ENCODE measurements around the gene REEP6.

Gene REEP6

DNA sequence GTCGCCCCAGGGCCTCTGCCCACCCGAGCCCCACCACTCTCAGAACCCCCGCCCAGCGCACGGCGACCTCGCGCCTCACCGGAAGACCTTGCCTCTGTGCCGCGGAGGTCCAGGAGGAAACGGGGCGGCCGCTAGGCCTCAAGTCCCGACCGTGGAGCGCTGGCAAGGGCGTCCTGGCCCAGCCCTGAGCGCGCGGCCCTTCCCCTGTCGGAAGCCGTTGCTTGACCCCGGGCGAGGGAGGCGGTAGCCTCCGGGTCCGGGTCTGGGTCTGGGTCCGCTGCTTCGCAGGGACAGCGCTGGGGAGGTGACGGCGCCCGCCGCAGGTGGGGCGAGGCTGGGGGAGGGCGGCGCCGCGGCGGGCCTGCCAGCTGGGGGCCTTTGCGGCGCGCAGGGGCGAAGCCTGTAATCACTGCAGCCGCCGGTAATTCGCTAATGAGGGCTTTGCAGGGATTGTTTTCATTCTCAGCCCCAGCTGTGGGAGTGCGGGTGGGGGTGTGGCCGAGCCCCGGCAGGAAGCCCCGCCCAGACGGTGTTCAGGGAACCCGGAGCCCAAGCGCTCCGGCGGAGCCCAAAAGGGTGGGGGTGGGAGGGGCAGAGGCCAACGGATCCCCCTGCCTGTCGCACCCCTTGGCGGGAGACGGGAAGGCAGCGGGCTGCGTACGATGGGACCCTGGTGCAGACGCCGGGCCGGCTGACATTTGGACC lies 20.5 kb upstream of the REEP6 start:
- Histone ChIP-seq H3K36me3 (peaks cover 15% of the 10 kb centered on the region), H3K27me3 (ENCODE audit: insufficient read depth, low read depth, severe bottlenecking) (no peaks in the 10 kb centered on the region), H3K4me3 (ENCODE audit: low read depth, low read length) (peak overlapping the region; percentile 54), H3K9me3 (ENCODE audit: severe bottlenecking) (no peaks in the 10 kb centered on the region), H3K27ac (peak overlapping the region; percentile 71)
- peak; percentile 93 for DNase-seq
- TF ChIP-seq, protein P1, sequence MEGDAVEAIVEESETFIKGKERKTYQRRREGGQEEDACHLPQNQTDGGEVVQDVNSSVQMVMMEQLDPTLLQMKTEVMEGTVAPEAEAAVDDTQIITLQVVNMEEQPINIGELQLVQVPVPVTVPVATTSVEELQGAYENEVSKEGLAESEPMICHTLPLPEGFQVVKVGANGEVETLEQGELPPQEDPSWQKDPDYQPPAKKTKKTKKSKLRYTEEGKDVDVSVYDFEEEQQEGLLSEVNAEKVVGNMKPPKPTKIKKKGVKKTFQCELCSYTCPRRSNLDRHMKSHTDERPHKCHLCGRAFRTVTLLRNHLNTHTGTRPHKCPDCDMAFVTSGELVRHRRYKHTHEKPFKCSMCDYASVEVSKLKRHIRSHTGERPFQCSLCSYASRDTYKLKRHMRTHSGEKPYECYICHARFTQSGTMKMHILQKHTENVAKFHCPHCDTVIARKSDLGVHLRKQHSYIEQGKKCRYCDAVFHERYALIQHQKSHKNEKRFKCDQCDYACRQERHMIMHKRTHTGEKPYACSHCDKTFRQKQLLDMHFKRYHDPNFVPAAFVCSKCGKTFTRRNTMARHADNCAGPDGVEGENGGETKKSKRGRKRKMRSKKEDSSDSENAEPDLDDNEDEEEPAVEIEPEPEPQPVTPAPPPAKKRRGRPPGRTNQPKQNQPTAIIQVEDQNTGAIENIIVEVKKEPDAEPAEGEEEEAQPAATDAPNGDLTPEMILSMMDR (IDR thresholded peaks at IDR 0.05; ENCODE audit: low read depth, low read length) = no peak

DNA sequence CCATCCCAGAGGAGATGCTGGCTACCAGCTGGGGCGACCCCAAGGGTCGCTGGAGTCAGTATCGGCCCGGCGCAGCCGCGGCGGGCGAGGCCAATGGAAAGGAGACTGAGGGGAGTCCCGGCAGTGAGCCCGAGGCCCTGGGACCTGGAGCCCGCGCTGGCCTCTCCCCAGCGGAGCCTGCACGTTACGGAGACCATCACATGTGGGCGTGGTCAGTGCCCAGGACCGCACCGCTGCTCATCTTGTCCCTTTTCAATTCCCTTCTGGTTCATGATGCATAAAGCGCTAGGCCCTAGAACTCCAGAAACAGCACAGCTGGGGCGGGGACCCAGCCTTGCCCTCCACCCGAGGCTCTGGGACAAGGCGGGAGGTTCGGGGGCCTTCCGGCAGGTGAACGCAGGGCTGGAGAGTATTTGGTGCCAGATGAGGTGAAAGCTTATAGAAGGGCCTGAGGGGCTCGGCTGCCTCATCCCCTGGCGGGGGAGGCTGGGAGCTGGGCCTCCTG lies 19.9 kb upstream of the REEP6 start:
- peak overlapping the region; percentile 54 for H3K4me3 ChIP-seq (ENCODE audit: low read depth, low read length)
- no peaks in the 10 kb centered on the region for H3K27me3 ChIP-seq (ENCODE audit: insufficient read depth, low read depth, severe bottlenecking)
- TF ChIP-seq, protein P1 (IDR thresholded peaks at IDR 0.05; ENCODE audit: low read depth, low read length) = no peak
- no peaks in the 10 kb centered on the region for H3K9me3 ChIP-seq (ENCODE audit: severe bottlenecking)
- H3K36me3 ChIP-seq = peaks cover 8% of the 10 kb centered on the region
- no peak overlapping the region for H3K27ac ChIP-seq
- DNase-seq = peak; percentile 66

DNA sequence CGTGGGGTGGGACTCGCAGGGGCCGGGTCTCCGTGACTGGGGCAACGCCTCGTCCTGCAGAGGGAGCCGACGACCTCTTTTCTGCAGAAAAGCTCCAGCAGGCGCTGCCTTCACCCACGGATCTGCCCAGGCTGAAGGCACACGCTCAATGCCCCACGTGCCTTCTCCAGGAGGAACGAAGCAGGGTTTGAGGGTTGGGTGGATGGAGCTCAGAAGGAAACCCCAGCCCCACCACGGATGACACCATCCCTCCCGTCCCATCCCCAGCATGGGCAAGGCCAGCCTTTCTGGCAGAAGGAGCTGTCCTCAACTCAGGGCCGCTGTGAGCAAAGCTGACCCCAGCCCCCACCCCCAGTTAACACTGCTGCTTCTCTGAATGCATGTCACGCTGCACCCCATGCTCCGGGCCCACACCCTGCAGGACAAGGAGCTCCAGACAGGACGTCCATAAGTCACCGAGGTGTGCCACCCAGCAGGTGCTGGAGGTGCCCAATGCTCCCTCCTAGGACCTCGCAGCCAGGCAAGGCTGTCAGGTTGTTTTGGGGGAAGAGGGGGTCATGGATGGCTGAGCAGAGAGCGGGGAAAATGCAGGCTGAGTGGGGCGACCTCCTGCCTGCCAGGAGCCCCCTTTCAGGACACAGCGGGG lies 19.3 kb upstream of the REEP6 start:
- TF ChIP-seq, protein P1 (IDR thresholded peaks at IDR 0.05; ENCODE audit: low read depth, low read length) = peak; percentile 64
- no peak for DNase-seq
- no peaks in the 10 kb centered on the region for H3K27me3 ChIP-seq (ENCODE audit: insufficient read depth, low read depth, severe bottlenecking)
- no peaks in the 10 kb centered on the region for H3K9me3 ChIP-seq (ENCODE audit: severe bottlenecking)
- H3K36me3 ChIP-seq = peaks cover 9% of the 10 kb centered on the region
- H3K27ac ChIP-seq = no peak overlapping the region
- peak overlapping the region; percentile 54 for H3K4me3 ChIP-seq (ENCODE audit: low read depth, low read length)

DNA sequence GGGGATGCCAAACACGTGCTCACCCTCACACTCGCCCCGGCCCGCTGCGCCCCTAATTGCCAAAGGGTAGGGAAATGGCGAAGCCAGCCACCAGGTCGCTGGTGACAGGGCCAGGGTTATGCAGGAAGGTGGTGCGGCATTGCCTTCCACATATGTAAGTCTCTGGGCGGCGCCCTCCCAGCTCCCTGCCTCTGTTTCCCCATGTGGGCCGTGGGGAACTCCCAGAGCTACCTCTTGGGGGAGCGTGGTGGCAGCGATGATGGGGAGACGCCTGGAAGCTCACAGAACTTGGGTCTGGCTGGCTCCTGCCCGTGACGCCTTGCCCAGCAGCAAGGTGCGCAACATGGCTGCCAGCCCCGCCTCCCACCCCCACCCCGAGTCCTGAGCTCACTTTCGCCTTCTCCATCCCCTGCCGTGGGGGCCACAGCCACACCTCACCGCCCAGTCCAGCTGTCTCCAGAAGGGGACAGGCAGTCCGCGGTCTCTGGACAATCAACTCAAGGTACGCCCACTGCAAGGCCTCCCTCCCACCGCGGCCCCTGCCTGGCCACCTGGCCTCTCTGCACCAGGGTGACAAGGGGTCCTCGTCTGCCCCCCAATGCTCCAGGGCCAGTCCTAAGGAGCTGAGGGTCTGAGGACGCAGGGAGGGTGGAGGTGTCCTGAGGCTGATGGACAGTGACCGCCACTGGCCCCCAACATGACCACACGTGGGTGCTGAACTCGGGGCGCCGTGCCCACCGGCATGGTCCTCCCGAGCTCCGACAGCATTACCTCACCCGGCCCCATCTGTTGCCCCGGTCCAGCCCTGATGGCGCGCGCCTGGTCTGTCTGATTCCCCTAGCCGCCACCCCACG lies 18.5 kb upstream of the REEP6 start:
- peaks cover 14% of the 10 kb centered on the region for H3K36me3 ChIP-seq
- H3K27ac ChIP-seq = peak overlapping the region; percentile 71
- peak; percentile 77 for DNase-seq

DNA sequence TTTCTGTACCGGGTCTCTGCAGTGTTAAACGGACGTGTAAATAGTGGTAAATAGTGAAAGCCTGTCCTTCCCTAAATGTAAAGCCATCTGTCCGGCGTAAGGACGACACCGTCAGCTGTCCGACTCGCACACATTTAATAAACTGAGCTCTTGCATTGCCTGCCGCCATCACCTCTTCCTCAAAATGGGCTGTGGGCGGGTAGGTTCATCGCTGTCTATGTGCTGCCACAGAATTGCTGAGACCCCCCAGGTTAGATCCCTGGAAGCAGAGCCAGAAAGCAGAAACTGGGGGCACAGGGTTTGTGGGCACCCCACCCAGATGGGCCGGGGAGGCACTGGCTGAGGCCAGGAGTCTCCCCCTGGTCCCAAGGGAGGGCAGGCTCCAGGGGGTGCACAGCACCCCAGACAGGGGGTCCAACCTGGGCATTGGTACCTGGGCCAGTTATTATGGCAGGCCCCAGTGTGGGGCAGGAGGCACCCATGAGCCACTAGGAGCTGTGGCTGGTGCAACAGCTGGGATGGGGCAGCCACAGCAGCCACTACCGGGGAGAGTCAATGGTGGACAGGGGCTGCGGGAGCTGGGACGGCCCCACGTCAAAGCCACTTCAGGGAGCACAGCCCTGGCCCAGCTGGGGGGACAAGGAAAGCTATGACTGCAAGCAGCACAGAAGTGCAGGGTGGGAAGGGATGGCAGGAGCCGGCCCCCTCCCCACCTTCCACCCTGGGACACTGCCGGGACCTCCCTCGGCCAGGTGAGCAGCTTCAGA lies 17.7 kb upstream of the REEP6 start:
- Histone ChIP-seq H3K27ac (peak overlapping the region; percentile 71), H3K36me3 (peaks cover 18% of the 10 kb centered on the region), H3K27me3 (ENCODE audit: insufficient read depth, low read depth, severe bottlenecking) (no peaks in the 10 kb centered on the region), H3K4me3 (ENCODE audit: low read depth, low read length) (peak overlapping the region; percentile 31), H3K9me3 (ENCODE audit: severe bottlenecking) (no peaks in the 10 kb centered on the region)
- TF ChIP-seq, protein P1 (IDR thresholded peaks at IDR 0.05; ENCODE audit: low read depth, low read length) = no peak
- no peak for DNase-seq

More for the DNA sequence above, 18.5 kb upstream of the REEP6 start:
- Histone ChIP-seq H3K9me3 (ENCODE audit: severe bottlenecking) (no peaks in the 10 kb centered on the region), H3K27me3 (ENCODE audit: insufficient read depth, low read depth, severe bottlenecking) (no peaks in the 10 kb centered on the region), H3K4me3 (ENCODE audit: low read depth, low read length) (peak overlapping the region; percentile 31)
- TF ChIP-seq, protein P1 (IDR thresholded peaks at IDR 0.05; ENCODE audit: low read depth, low read length) = no peak

All from WERI-Rb-1 (cell line).